Measurements from ENCODE around the gene GRIK4. TPM values are rescaled to one million over a fixed set of nuclear protein-coding genes. Genes with fewer than 3 reads are reported as not detected.

GRIK4 gene
- total and polyA plus RNA-seq, 4 donors = 0.05 to 0.25 (median 0.06) TPM; not detected in 1

DNA sequence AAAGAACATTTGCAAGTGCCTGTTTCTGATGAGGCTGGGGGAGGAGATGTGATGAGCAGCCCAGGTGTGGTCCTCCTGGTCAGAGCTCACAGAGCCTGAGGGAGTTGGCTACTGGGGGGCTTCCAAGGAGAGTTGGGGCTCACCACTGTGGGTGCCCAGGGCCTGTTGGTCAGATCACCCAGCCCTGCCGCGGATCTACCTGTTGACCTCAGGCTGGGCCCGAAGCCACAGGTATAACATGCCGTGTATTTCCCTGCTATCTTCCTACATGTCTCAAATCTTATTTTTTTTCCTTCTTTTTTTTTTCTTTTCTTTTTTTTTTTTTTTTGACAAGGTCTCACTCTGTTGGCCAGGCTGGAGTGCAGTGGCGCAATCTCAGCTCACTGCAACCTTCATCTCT, 312.7 kb downstream of the GRIK4 start:
- H3K27me3 ChIP-seq (ENCODE audit: control insufficient read depth in 4 of 4, insufficient read depth in 4 of 4, low read length in 3 of 4) = peaks cover 0 to 4% (median 2%) of the 10 kb centered on the region in 4 donors
- H3K27ac ChIP-seq (ENCODE audit: low read depth in 1 of 2, low read length in 2 of 2) = no peak overlapping the region
- H3K4me3 ChIP-seq (ENCODE audit: low read depth in 1 of 3, low read length in 3 of 3) = no peak overlapping the region
- no peaks in the 10 kb centered on the region for H3K36me3 ChIP-seq (ENCODE audit: control insufficient read depth in 4 of 4, insufficient read depth in 3 of 4, low read depth in 1 of 4, low read length in 3 of 4)
- H3K4me1 ChIP-seq (ENCODE audit: control insufficient read depth in 4 of 4, insufficient read depth in 4 of 4, low read length in 3 of 4) = no peaks in the 10 kb centered on the region
- TF ChIP-seq, protein P1, sequence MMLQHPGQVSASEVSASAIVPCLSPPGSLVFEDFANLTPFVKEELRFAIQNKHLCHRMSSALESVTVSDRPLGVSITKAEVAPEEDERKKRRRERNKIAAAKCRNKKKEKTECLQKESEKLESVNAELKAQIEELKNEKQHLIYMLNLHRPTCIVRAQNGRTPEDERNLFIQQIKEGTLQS (IDR thresholded peaks at IDR 0.05) = no peak
- TF ChIP-seq HNF4A (conservative IDR thresholded peaks at IDR 0.05) (no peak), HNF4G (IDR thresholded peaks at IDR 0.05) (no peak)
- DNase-seq (ENCODE audit: low spot score) = no peak
- no peak overlapping the region for H3K9ac ChIP-seq (ENCODE audit: low read depth in 1 of 2, low read length in 2 of 2)
- H3K9me3 ChIP-seq (ENCODE audit: control insufficient read depth in 4 of 4, low read length in 3 of 4) = no peaks in the 10 kb centered on the region
- 97% methylated on average over 5 of the region's 5 CpGs for WGBS

DNA sequence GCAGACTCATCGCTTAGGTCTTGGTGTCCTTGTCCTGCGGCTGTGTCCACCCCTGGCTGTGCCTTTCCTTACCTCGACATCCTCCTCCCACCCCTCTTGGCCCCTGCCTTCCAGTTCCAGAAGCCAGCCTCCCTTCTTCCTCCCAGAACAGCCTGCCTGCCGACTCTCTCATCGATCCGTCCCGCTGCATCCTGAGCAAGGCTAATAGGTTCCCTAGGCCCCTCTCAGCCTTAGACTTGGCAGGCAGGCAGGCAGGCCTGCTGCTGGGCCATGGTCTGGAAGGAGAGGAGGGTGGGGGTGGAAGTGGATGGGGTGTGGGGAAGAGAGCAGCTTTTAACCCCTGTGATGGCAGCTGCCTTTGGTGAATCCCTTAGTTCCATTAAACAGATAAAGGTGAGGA, 315.6 kb downstream of the GRIK4 start:
- Histone ChIP-seq H3K9me3 (ENCODE audit: control insufficient read depth in 4 of 4, low read length in 3 of 4) (no peaks in the 10 kb centered on the region), H3K27me3 (ENCODE audit: control insufficient read depth in 4 of 4, insufficient read depth in 4 of 4, low read length in 3 of 4) (peaks cover 0 to 4% (median 2%) of the 10 kb centered on the region in 4 donors), H3K4me3 (ENCODE audit: low read depth in 1 of 3, low read length in 3 of 3) (no peak overlapping the region), H3K36me3 (ENCODE audit: control insufficient read depth in 4 of 4, insufficient read depth in 3 of 4, low read depth in 1 of 4, low read length in 3 of 4) (no peaks in the 10 kb centered on the region), H3K27ac (ENCODE audit: low read depth in 1 of 2, low read length in 2 of 2) (no peak overlapping the region), H3K9ac (ENCODE audit: low read depth in 1 of 2, low read length in 2 of 2) (no peak overlapping the region), H3K4me1 (ENCODE audit: control insufficient read depth in 4 of 4, insufficient read depth in 4 of 4, low read length in 3 of 4) (no peaks in the 10 kb centered on the region)
- no peak for TF ChIP-seq FOXA2 (IDR thresholded peaks at IDR 0.05)
- TF ChIP-seq, protein P1 (IDR thresholded peaks at IDR 0.05) = no peak
- no peak for TF ChIP-seq HNF4A (conservative IDR thresholded peaks at IDR 0.05)
- TF ChIP-seq TAF1 (conservative IDR thresholded peaks at IDR 0.05) = no peak
- TF ChIP-seq FOXA1 (IDR thresholded peaks at IDR 0.05) = no peak
- TF ChIP-seq, protein P2, sequence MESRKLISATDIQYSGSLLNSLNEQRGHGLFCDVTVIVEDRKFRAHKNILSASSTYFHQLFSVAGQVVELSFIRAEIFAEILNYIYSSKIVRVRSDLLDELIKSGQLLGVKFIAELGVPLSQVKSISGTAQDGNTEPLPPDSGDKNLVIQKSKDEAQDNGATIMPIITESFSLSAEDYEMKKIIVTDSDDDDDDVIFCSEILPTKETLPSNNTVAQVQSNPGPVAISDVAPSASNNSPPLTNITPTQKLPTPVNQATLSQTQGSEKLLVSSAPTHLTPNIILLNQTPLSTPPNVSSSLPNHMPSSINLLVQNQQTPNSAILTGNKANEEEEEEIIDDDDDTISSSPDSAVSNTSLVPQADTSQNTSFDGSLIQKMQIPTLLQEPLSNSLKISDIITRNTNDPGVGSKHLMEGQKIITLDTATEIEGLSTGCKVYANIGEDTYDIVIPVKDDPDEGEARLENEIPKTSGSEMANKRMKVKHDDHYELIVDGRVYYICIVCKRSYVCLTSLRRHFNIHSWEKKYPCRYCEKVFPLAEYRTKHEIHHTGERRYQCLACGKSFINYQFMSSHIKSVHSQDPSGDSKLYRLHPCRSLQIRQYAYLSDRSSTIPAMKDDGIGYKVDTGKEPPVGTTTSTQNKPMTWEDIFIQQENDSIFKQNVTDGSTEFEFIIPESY (IDR thresholded peaks at IDR 0.05) = no peak
- TF ChIP-seq EGR1 (IDR thresholded peaks at IDR 0.05; ENCODE audit: low read depth in 2 of 2) = no peak
- no peak for TF ChIP-seq NR2F2 (IDR thresholded peaks at IDR 0.05)
- no peak for TF ChIP-seq RAD21 (IDR thresholded peaks at IDR 0.05)
- no peak for TF ChIP-seq RXRA (IDR thresholded peaks at IDR 0.05)
- no peak for TF ChIP-seq JUND (IDR thresholded peaks at IDR 0.05)
- TF ChIP-seq, protein P3, sequence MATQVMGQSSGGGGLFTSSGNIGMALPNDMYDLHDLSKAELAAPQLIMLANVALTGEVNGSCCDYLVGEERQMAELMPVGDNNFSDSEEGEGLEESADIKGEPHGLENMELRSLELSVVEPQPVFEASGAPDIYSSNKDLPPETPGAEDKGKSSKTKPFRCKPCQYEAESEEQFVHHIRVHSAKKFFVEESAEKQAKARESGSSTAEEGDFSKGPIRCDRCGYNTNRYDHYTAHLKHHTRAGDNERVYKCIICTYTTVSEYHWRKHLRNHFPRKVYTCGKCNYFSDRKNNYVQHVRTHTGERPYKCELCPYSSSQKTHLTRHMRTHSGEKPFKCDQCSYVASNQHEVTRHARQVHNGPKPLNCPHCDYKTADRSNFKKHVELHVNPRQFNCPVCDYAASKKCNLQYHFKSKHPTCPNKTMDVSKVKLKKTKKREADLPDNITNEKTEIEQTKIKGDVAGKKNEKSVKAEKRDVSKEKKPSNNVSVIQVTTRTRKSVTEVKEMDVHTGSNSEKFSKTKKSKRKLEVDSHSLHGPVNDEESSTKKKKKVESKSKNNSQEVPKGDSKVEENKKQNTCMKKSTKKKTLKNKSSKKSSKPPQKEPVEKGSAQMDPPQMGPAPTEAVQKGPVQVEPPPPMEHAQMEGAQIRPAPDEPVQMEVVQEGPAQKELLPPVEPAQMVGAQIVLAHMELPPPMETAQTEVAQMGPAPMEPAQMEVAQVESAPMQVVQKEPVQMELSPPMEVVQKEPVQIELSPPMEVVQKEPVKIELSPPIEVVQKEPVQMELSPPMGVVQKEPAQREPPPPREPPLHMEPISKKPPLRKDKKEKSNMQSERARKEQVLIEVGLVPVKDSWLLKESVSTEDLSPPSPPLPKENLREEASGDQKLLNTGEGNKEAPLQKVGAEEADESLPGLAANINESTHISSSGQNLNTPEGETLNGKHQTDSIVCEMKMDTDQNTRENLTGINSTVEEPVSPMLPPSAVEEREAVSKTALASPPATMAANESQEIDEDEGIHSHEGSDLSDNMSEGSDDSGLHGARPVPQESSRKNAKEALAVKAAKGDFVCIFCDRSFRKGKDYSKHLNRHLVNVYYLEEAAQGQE (IDR thresholded peaks at IDR 0.05) = no peak
- TF ChIP-seq YY1 (IDR thresholded peaks at IDR 0.05) = no peak
- no peak for TF ChIP-seq GABPA (IDR thresholded peaks at IDR 0.05 in 1 of 2, conservative IDR thresholded peaks at IDR 0.05 in 1 of 2)
- TF ChIP-seq, protein P4, sequence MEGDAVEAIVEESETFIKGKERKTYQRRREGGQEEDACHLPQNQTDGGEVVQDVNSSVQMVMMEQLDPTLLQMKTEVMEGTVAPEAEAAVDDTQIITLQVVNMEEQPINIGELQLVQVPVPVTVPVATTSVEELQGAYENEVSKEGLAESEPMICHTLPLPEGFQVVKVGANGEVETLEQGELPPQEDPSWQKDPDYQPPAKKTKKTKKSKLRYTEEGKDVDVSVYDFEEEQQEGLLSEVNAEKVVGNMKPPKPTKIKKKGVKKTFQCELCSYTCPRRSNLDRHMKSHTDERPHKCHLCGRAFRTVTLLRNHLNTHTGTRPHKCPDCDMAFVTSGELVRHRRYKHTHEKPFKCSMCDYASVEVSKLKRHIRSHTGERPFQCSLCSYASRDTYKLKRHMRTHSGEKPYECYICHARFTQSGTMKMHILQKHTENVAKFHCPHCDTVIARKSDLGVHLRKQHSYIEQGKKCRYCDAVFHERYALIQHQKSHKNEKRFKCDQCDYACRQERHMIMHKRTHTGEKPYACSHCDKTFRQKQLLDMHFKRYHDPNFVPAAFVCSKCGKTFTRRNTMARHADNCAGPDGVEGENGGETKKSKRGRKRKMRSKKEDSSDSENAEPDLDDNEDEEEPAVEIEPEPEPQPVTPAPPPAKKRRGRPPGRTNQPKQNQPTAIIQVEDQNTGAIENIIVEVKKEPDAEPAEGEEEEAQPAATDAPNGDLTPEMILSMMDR (IDR thresholded peaks at IDR 0.05; ENCODE audit: low read depth, low read length, missing input control) = no peak
- TF ChIP-seq SP1 (IDR thresholded peaks at IDR 0.05) = no peak
- TF ChIP-seq, protein P5, sequence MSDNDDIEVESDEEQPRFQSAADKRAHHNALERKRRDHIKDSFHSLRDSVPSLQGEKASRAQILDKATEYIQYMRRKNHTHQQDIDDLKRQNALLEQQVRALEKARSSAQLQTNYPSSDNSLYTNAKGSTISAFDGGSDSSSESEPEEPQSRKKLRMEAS (IDR thresholded peaks at IDR 0.05) = no peak
- no peak for TF ChIP-seq HNF4G (IDR thresholded peaks at IDR 0.05)
- WGBS = 82% methylated on average over 7 of the region's 7 CpGs
- no peak for DNase-seq (ENCODE audit: low spot score)

Measured in liver (tissue), 9 donors.